Adrenal gland (tissue), 12 donors: Measurements from ENCODE around the gene TSPAN18. TPM values are rescaled to one million over a fixed set of nuclear protein-coding genes. Genes with fewer than 3 reads are reported as not detected.

ENCODE experiments used
- DNase-seq, 7 donors: peaks; one replicate each; pipeline ENCODE4 v3.0.0-alpha.2; 2019 to 2020
- H3K27ac ChIP-seq, 5 donors: fragments of 200-600 bp; sonication (generic) in 4 of 5; 1 replicate in 3 of 5; 2 replicates in 2 of 5; pipeline versions ENCODE4 v1.5.1 to v1.8.0; 2016 to 2020; ENCODE audit warnings: mild to moderate bottlenecking in 1 of 5
- H3K27me3 ChIP-seq: fragments of 200-600 bp; 2 replicates; pipeline ENCODE4 v1.8.0; 2021
- H3K36me3 ChIP-seq, 2 donors: fragments of 200-600 bp; replicated peaks in 1 of 2; 1 replicate in 1 of 2; 2 replicates in 1 of 2; pipeline versions ENCODE4 v1.5.1 to v1.8.0; 2018 to 2022
- H3K4me1 ChIP-seq, 2 donors: fragments of 200-600 bp; replicated peaks in 1 of 2; 1 replicate in 1 of 2; 2 replicates in 1 of 2; pipeline versions ENCODE4 v1.5.1 to v1.8.0; 2018 to 2021
- H3K4me3 ChIP-seq, 4 donors: fragments of 200-600 bp; sonication (generic) in 3 of 4; one replicate each; pipeline ENCODE4 v1.5.1; 2016 to 2018
- H3K9me3 ChIP-seq, 3 donors: fragments of 200-600 bp; sonication (generic) in 1 of 3; replicated peaks in 1 of 3; 1 replicate in 2 of 3; 2 replicates in 1 of 3; pipeline versions ENCODE4 v1.5.1 to v1.8.0; 2016 to 2021
- CTCF ChIP-seq, 6 experiments: fragments of 450-650 bp in 4 of 6; fragments of 200-600 bp in 2 of 6; sonication (generic) in 1 of 6; IDR thresholded peaks; 1 replicate in 5 of 6; 2 replicates in 1 of 6; pipeline versions ENCODE4 v1.5.1 to v1.8.0; 2016 to 2021; ENCODE audit warnings: antibody characterized with exemption in 6 of 6, mild to moderate bottlenecking in 2 of 6, moderate library complexity in 1 of 6
- POLR2A ChIP-seq, 2 donors: fragments of 450-650 bp; IDR thresholded peaks; one replicate each; pipeline ENCODE4 v1.6.1; 2017; ENCODE audit warnings: antibody characterized with exemption in 2 of 2, mild to moderate bottlenecking in 2 of 2, moderate library complexity in 1 of 2
- WGBS, 4 donors: extraction: QIAGEN DNeasy Blood & Tissue Kit in 2 of 4; methylation state at CpG; one replicate each; pipeline versions ENCODE4 v1.1.5 to v1.1.7; 2013 to 2017; 5-methylcytosine and 5-hydroxymethylcytosine counted together
- intact Hi-C, 2 donors: fragments of 100-400 bp; cut with DNase I; formaldehyde crosslinking; loops; one replicate each; pipeline versions ENCODE4 v1.14.1 to v1.15.0; 2022 to 2023
- polyA plus RNA-seq, 3 donors: library from polyadenylated mRNA; stranded (reverse); fragments of 200-250 nt in 2 of 3; fragments of 350-450 nt in 1 of 3; fragmentation: Illumina TruSeq in 1 of 3; extraction: RNeasy Lipid Tissue Mini Kit (QIAGEN cat#74804) in 1 of 3; gene quantifications; one replicate each; pipeline ENCODE4 v1.2.3, GENCODE V29; 2013 to 2014
- total RNA-seq, 9 donors: library from RNA; depleted of rRNA in 4 of 9; stranded (reverse); fragments of >200 nt in 4 of 9; fragments of 120-200 nt in 1 of 9; fragmentation: NEBNext Ultra II Directional in 1 of 9; extraction: Animal tissue kit (Norgen Biotek cat#: 25700) in 1 of 9; gene quantifications; one replicate each; pipeline versions ENCODE4 v1.1.0 to v1.2.4, GENCODE V29; 2013 to 2023
- donor health status: healthy with polysubstance abuse.
- donor health status: Bipolar disorder and iron deficiency.
- donor health status: DM: yes; HTN: yes; CAD: no.
- donor health status: DM: no; HTN: no; CAD: no.
- donor health status: DM: no; HTN: no; CAD: no.
- donor health status: DM: yes; HTN: yes; CAD: no.

Gene TSPAN18
- total and polyA plus RNA-seq, 12 donors = 24.5 to 168 (median 58.4) TPM

GRCh38 chr11:44814881-44815592 is 88.3 kb downstream of the TSPAN18 start:
- H3K9me3 ChIP-seq = no peaks in the 10 kb centered on the region
- H3K4me3 ChIP-seq = no peak overlapping the region
- WGBS, 4 donors = 72 to 89% (median 76%) methylated on average over 3 to 5 of the region's 5 CpGs
- TF ChIP-seq CTCF (IDR thresholded peaks at IDR 0.05) (no peak), POLR2A (IDR thresholded peaks at IDR 0.05) (no peak)
- no peaks in the 10 kb centered on the region for H3K27me3 ChIP-seq
- intact Hi-C loops = no loop called here
- H3K4me1 ChIP-seq = peaks cover 26 to 44% of the 10 kb centered on the region in 2 donors
- no peak for DNase-seq
- no peaks in the 10 kb centered on the region for H3K36me3 ChIP-seq
- peak overlapping the region in 1 of 5 donors; percentile 3 for H3K27ac ChIP-seq

GRCh38 chr11:44815917-44816456 is 89.2 kb downstream of the TSPAN18 start:
- TF ChIP-seq CTCF (IDR thresholded peaks at IDR 0.05) = no peak
- TF ChIP-seq POLR2A (IDR thresholded peaks at IDR 0.05) = no peak

GRCh38 chr11:44816761-44817160 is 90.0 kb downstream of the TSPAN18 start:
- Histone ChIP-seq H3K4me3 (no peak overlapping the region), H3K4me1 (peaks cover 18 to 32% of the 10 kb centered on the region in 2 donors), H3K27me3 (no peaks in the 10 kb centered on the region), H3K9me3 (no peaks in the 10 kb centered on the region), H3K36me3 (no peaks in the 10 kb centered on the region), H3K27ac (peak overlapping the region in 1 of 5 donors; percentile 61)
- TF ChIP-seq CTCF (IDR thresholded peaks at IDR 0.05) (no peak), POLR2A (IDR thresholded peaks at IDR 0.05) (no peak)
- peak in 1 of 7 donors; percentile 74 for DNase-seq
- intact Hi-C loops = no loop called here
- WGBS, 4 donors = 88 to 94% (median 92%) methylated on average over 3 of the region's 3 CpGs

More at GRCh38 chr11:44815917-44816456, 89.2 kb downstream of the TSPAN18 start:
- H3K9me3 ChIP-seq = no peaks in the 10 kb centered on the region
- no peak overlapping the region for H3K27ac ChIP-seq
- H3K27me3 ChIP-seq = no peaks in the 10 kb centered on the region
- H3K36me3 ChIP-seq = no peaks in the 10 kb centered on the region
- intact Hi-C loops = no loop called here
- DNase-seq = no peak
- H3K4me3 ChIP-seq = no peak overlapping the region
- WGBS, 4 donors = 88 to 96% (median 93%) methylated on average over 8 of the region's 8 CpGs
- peaks cover 19 to 38% of the 10 kb centered on the region in 2 donors for H3K4me1 ChIP-seq

- Histone ChIP-seq H3K27me3 (no peaks in the 10 kb centered on the region), H3K27ac (peak overlapping the region in 1 of 5 donors; percentile 61), H3K4me3 (no peak overlapping the region), H3K36me3 (no peaks in the 10 kb centered on the region), H3K9me3 (no peaks in the 10 kb centered on the region), H3K4me1 (peaks cover 20 to 34% of the 10 kb centered on the region in 2 donors)
- TF ChIP-seq CTCF (IDR thresholded peaks at IDR 0.05) (no peak), POLR2A (IDR thresholded peaks at IDR 0.05) (no peak)
- DNase-seq = no peak
- 80 to 89% (median 84%) methylated on average over 3 to 4 of the region's 4 CpGs for WGBS, 4 donors
- intact Hi-C loops = no loop called here
Measured at GRCh38 chr11:44817207-44817949, 90.6 kb downstream of the TSPAN18 start.
